Activated naive CD4-positive, alpha-beta T cell treated with anti-CD3 and anti-CD28 coated beads, Interleukin-2, amount 50 U/mL, for 16 hours (primary cell): Measurements from ENCODE around the gene DUSP7.

Experiments used
- DNase-seq: peaks from one replicate; pipeline ENCODE4 v3.0.0-alpha.2; 2020

The DUSP7 gene

GRCh38 chr3:52056521-52056967, at the start of gene DUSP7:
Gene DUSP7 (minus strand): TSS chr3:52056571. CDS start chr3:52056366, 205 bp downstream.
- peak; percentile 80 for DNase-seq

GRCh38 chr3:52104684-52105640, 48.6 kb upstream of the DUSP7 start:
- no peak for DNase-seq

DNA sequence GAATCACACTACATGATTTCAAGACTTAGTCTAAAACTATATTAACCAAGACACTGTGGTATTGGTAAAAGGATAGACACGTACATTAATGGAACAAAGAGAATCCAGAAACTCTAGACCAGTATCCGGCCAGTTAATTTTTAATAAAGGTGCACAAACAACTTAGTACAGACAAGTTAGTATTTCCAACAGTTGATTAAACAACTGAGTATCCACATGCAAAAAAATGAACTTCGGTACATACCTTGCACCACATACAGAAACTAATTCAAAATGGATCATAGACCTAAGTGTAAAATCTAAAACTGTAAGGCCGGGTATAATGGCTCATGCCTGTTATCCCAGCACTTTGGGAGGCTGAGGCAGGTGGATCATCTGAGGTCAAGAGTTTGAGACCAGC, 46.6 kb upstream of the DUSP7 start:
- DNase-seq = no peak

GRCh38 chr3:52099001-52099401, 42.6 kb upstream of the DUSP7 start:
- no peak for DNase-seq

DNA sequence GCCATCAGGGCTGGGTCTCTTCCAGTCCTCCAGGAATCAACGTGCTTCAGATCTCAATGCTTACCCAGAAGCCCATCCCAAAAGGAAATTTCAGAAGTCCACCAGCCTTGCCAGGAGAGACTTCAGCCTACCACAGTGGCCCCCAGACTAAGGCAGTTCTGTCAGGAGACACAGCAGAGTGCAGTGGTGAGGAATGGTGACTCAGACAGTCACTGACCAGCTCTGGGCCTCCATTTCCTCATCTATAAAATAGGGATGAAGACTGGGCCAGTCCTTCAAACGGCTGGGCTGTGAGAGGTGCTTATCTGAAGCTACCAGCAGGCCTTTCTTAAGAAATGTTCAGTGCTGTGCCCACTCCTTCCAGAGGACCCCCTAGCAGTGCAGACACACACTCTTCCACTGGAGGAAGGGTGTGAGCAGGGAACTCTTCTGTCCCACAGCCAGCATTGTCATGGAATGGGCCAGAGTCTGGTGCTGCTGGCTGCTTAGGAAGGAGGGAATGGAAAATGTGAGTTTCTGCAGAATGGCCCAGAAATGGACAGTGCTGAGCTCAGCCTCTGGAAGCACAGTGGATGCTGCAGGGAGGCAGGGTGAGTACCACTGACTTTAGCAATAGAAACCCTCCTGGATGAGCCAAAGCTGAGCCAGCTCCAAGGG, 41.6 kb upstream of the DUSP7 start:
- DNase-seq = no peak

GRCh38 chr3:52095990-52096775, 39.8 kb upstream of the DUSP7 start:
- DNase-seq = no peak

GRCh38 chr3:52094571-52095485, 38.5 kb upstream of the DUSP7 start:
- DNase-seq = no peak

DNA sequence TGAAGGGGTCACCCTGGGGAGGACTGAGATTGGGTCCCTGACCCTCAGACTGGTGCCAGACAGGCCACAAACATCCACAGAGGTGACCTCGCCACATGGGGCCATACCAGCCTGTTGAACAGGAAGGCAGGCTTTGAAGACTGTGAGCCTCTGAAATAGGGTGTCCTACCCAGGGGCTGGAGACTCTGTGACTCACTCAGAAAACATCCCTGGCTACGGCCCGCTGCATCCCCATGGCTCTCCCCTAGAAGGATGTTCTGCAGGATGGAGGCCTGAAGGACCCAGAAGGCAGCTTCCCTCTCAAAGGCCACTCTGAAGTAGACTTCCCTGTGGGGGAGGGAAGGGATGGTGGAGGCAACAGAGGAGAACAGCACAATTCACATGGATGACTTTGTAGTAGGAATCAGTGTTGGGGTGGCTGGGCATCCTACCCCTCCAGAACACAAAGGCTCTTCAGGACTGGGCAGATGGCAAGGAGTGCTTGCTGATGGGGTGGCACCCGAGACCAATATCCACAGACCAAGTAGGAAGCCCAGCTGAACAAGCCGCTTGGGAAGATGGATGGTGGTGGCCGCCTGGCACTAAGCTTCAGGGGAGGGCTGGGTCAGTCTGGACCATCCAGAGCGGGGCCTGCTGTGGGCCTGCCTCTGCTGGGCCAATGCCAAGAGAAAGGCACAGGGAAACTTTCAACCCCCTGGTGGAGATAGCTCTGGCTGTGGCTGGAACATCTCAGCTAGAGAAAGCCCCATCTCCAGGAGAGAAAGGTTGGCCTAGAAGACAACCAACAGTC, 37.6 kb upstream of the DUSP7 start:
- DNase-seq = no peak

DNA sequence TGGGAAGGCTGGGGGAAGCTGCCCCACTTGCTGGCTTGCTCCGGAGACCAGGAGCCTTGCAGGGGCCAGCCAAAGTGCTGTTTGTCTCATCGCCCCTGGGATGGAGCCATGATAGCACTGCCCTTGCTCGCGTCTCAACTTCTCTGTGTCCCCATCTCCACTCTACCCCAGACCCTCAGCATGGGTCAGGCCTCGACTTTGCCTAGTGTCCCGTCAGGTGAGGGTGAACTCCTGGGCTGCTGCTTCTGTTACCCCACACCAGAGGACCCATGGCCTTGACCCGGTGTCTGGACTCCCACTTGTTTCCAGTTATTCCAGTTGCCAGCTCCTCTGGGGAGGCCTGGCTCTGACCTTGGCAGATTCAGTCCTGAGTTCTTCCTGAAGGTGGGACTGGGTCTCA, 36.5 kb upstream of the DUSP7 start:
- no peak for DNase-seq

- DNase-seq = no peak
These were observed 35.9 kb upstream of the DUSP7 start for GRCh38 chr3:52092271-52092660.

DNA sequence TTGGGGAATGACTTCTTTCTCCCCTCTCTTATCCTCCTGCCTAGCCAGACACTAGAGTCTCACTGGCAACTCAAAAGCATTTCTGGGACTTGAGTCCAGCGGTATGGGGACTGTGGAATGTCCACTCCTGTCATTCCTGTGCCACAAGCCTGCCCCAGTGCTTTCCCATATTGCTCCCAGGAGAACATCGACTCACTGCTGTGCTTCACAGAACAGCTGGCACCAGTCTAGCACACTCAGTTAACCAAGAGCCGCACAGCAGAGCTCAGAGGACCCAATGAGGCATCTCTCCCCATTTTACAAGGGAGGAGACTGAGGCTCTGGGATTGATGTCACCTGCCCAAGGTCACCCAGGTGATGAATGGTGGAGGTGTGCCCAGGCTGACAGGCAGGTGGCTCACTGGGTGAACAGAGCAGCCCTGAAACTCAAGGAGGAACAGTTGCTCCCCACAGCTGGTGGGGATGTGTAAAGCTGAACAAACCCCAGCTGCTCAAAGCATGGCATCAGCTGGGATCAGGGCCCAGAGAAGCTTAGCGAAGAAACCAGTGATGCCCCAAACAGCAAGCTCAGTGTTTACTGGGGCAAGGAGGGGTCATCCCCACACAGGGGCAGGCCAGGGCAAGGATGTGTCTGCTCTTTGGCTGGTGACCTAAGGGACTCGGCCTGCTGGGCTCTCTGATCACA, 35.4 kb upstream of the DUSP7 start:
- no peak for DNase-seq

DNA sequence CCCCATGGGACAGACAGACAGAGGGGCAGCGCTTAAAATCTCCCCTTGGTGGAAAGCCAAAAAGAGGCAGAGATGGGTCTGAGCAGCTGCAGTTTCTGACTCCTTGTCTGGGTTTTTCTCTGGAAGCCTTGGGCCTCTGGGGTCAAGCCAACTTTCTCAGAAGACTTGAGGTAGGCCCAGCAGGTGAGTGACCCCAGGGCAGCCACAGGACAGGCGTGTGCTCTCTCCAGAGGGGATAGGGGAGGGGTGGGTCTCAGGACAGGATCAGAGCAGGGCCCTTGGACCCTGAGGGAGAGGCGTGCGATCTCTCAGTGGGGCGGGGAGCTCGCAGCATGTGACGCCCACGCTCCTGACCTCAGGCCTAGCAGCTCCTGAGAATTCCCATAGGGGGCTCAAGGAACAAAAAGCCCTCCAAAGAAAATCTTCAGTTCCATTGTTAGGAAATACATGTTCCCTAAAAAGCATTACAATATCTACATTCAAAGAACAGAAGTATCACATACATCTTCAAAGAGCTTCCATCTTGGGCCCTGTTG, 34.6 kb upstream of the DUSP7 start:
- no peak for DNase-seq

DNA sequence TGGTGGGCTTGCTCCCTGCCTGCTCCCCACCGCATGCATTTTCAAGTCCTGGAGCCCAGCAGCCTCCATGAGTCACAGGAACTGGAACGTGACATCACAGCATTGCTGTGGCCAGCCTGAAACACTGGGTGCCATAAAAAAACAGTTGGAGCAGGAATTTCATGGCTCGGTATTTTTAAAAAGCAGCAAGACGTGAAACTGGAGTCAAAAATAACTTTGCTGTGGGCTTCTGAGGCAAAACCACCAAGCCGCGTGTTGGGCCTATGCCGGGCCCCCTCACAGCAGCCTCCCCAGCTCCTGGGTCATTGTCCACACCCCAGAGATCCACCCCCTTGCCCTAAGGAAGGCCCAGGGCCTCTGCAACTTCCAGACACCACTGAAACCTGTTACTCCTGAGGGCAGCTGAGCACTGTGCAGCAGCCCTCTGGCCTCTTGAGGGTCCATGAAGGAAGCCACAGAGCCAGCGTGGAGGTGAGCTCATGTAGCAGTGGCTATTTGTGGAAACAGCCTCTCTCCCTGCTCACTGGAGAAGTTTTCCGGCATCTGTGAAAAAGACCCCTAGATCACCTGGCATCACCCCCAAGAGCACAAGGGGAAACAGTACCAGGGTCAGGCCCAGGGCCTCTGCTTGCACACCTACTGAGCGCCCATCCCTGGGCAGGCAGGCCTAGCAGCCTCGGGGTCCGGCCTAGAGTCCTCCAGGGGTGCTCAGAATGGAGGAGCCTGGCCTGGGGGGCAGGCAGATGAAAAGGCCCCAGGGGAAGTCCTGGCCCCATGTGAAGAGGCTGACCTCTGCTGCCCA, 34.0 kb upstream of the DUSP7 start:
- no peak for DNase-seq

DNA sequence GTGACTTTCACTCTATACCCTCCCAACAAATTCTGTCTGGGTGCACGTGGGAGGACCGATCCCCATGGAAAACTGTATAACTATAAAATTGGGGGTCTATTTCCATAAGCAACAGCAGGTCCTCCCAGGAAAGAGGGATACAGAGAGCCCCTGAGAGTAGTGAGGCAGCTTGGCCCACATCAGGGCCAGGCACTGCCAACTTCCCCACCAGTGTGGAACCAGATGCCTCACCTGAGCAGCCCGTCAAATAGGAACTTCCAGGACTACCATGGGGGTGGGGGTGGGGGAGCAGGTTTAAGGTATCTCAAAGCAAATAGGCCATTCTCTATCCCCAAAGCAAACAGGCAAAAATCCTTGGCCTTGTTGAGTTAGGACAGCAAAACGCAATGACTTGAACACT, 33.3 kb upstream of the DUSP7 start:
- DNase-seq = no peak

GRCh38 chr3:52088445-52089367, 32.3 kb upstream of the DUSP7 start:
- DNase-seq = no peak

DNA sequence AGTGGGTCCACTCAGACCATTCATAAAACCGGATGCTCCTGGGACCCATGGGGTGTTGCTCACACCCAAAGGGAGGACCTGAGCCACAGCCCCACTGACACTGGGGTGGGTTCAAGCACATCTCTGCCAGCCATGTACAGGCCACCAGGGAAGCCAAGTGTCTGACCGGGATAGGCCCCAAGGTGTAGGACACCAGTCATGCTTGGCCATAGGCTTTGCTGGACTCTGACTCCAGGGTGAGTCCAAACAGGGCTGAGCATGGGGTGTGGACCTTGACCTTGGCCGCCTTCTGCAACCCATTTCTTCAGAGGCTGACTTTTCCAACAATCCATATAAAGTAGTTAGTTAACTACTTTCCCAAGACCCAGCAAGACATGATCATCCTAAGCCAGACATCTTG, 31.4 kb upstream of the DUSP7 start:
- no peak for DNase-seq

DNA sequence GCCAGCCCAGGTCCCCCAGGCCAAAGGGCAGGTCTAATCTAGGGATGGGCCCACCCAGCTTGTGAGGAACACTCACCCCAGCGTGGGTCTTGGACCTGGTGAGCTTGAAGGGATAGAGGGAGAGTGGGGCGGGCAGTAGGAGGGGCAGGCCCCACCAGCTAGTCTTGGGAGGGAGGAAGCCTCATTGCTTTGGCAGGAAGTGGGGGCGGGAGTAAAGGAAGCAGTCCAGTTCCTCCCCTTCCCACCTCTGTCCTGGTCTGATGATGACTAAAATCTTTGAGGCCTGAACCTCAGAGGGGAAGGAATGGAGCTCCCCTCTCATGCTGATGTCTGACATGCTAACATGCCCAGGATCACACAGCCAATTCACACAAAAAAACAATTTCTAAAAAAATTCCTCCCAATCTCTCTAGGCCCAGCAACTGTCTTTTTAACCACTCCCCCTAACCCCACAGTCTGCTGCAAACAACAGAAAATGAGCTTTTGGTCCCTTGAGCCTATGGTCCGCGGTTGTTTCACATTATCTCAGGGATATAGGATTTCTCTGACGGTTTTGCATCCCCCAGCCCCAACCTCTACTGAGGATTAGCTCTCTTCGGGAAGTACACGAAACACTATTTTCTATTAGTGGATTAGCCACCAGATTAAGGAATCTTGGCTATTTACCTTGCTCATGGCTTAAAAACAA, 30.7 kb upstream of the DUSP7 start:
- DNase-seq = no peak

- no peak for DNase-seq
These were observed 30.1 kb upstream of the DUSP7 start for GRCh38 chr3:52086461-52086860.
